Measurements from ENCODE around the gene C16orf82. TPM values are rescaled to one million over a fixed set of nuclear protein-coding genes. Genes with fewer than 3 reads are reported as not detected.

C16orf82 gene
- total and polyA plus RNA-seq, 9 of the 15 experiments (the other 6 are each of a cell fraction or from before 2014, with no cell fraction given): not detected

DNA sequence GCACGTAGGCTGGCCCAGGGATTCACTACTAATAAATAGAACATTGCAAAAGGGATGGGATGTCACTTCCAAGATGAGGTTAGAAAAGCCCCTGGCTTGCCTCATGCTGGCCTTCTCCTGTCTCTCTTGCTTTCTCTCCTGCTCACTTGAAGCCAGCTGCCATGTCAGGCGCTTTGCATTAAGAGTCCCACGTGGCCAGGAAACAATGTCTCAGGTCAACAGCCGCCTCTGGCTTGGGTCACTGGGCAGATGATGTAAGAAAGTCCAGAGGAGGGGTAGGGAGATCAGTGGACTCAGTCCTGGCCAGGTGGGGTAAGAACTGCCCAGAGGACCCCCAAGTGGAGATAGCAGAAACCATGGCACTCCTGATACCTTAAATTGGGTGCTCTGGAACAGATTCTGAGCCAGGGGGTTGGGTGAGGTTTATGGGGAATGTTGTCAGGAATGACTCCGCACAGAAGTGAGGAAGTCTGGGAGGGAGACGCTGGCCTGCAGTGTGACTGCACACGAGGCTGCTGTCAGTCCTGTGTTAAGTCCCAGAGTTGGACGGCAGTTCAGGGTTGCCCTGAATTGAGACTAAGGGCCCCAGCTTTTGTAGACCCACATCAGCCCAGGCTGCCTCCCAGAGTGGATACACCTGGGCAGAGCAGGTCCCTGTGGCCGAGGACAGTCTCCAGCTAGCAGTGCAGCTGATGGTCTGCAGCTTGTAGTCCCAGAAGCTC lies 17.7 kb downstream of the C16orf82 start (continued):
- TF ChIP-seq, protein P1, sequence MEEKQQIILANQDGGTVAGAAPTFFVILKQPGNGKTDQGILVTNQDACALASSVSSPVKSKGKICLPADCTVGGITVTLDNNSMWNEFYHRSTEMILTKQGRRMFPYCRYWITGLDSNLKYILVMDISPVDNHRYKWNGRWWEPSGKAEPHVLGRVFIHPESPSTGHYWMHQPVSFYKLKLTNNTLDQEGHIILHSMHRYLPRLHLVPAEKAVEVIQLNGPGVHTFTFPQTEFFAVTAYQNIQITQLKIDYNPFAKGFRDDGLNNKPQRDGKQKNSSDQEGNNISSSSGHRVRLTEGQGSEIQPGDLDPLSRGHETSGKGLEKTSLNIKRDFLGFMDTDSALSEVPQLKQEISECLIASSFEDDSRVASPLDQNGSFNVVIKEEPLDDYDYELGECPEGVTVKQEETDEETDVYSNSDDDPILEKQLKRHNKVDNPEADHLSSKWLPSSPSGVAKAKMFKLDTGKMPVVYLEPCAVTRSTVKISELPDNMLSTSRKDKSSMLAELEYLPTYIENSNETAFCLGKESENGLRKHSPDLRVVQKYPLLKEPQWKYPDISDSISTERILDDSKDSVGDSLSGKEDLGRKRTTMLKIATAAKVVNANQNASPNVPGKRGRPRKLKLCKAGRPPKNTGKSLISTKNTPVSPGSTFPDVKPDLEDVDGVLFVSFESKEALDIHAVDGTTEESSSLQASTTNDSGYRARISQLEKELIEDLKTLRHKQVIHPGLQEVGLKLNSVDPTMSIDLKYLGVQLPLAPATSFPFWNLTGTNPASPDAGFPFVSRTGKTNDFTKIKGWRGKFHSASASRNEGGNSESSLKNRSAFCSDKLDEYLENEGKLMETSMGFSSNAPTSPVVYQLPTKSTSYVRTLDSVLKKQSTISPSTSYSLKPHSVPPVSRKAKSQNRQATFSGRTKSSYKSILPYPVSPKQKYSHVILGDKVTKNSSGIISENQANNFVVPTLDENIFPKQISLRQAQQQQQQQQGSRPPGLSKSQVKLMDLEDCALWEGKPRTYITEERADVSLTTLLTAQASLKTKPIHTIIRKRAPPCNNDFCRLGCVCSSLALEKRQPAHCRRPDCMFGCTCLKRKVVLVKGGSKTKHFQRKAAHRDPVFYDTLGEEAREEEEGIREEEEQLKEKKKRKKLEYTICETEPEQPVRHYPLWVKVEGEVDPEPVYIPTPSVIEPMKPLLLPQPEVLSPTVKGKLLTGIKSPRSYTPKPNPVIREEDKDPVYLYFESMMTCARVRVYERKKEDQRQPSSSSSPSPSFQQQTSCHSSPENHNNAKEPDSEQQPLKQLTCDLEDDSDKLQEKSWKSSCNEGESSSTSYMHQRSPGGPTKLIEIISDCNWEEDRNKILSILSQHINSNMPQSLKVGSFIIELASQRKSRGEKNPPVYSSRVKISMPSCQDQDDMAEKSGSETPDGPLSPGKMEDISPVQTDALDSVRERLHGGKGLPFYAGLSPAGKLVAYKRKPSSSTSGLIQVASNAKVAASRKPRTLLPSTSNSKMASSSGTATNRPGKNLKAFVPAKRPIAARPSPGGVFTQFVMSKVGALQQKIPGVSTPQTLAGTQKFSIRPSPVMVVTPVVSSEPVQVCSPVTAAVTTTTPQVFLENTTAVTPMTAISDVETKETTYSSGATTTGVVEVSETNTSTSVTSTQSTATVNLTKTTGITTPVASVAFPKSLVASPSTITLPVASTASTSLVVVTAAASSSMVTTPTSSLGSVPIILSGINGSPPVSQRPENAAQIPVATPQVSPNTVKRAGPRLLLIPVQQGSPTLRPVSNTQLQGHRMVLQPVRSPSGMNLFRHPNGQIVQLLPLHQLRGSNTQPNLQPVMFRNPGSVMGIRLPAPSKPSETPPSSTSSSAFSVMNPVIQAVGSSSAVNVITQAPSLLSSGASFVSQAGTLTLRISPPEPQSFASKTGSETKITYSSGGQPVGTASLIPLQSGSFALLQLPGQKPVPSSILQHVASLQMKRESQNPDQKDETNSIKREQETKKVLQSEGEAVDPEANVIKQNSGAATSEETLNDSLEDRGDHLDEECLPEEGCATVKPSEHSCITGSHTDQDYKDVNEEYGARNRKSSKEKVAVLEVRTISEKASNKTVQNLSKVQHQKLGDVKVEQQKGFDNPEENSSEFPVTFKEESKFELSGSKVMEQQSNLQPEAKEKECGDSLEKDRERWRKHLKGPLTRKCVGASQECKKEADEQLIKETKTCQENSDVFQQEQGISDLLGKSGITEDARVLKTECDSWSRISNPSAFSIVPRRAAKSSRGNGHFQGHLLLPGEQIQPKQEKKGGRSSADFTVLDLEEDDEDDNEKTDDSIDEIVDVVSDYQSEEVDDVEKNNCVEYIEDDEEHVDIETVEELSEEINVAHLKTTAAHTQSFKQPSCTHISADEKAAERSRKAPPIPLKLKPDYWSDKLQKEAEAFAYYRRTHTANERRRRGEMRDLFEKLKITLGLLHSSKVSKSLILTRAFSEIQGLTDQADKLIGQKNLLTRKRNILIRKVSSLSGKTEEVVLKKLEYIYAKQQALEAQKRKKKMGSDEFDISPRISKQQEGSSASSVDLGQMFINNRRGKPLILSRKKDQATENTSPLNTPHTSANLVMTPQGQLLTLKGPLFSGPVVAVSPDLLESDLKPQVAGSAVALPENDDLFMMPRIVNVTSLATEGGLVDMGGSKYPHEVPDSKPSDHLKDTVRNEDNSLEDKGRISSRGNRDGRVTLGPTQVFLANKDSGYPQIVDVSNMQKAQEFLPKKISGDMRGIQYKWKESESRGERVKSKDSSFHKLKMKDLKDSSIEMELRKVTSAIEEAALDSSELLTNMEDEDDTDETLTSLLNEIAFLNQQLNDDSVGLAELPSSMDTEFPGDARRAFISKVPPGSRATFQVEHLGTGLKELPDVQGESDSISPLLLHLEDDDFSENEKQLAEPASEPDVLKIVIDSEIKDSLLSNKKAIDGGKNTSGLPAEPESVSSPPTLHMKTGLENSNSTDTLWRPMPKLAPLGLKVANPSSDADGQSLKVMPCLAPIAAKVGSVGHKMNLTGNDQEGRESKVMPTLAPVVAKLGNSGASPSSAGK (IDR thresholded peaks at IDR 0.05): peak; percentile 50
- TF ChIP-seq NR2C2 (CRISPR knock-in tag; IDR thresholded peaks at IDR 0.05): no peak
- TF ChIP-seq NR2C2 (tag; IDR thresholded peaks at IDR 0.05): peak; percentile 48
- no peak for TF ChIP-seq NFE2L1 (tag; IDR thresholded peaks at IDR 0.05; ENCODE audit: borderline replicate concordance, low read depth)
- 0 out of 2 replicates have a peak, but pooled peaks have one; percentile 21 for TF ChIP-seq MYC (IDR thresholded peaks at IDR 0.05; ENCODE audit: low read depth, low read length)
- TF ChIP-seq MYC (CRISPR knock-in tag; IDR thresholded peaks at IDR 0.05; ENCODE audit: borderline replicate concordance, low read depth): no peak
- TF ChIP-seq, protein P2, sequence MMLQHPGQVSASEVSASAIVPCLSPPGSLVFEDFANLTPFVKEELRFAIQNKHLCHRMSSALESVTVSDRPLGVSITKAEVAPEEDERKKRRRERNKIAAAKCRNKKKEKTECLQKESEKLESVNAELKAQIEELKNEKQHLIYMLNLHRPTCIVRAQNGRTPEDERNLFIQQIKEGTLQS (IDR thresholded peaks at IDR 0.05): peak; percentile 16; the same call in 1 of the 2 replicates
- TF ChIP-seq, protein P2 (CRISPR knock-in tag; conservative IDR thresholded peaks at IDR 0.05): no peak
- TF ChIP-seq, protein P3, sequence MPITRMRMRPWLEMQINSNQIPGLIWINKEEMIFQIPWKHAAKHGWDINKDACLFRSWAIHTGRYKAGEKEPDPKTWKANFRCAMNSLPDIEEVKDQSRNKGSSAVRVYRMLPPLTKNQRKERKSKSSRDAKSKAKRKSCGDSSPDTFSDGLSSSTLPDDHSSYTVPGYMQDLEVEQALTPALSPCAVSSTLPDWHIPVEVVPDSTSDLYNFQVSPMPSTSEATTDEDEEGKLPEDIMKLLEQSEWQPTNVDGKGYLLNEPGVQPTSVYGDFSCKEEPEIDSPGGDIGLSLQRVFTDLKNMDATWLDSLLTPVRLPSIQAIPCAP (CRISPR knock-in tag; IDR thresholded peaks at IDR 0.05; ENCODE audit: borderline replicate concordance): no peak
- peak; percentile 61 for TF ChIP-seq L3MBTL2 (IDR thresholded peaks at IDR 0.05)
- no peak for TF ChIP-seq NR2C1 (IDR thresholded peaks at IDR 0.05)
- 0 out of 2 replicates have a peak, but pooled peaks have one; percentile 47 for TF ChIP-seq NR2C1 (tag; IDR thresholded peaks at IDR 0.05)
- no peak for TF ChIP-seq SRSF3 (IDR thresholded peaks at IDR 0.05; ENCODE audit: insufficient read depth, low read length)
- TF ChIP-seq RAD51 (IDR thresholded peaks at IDR 0.05; ENCODE audit: borderline replicate concordance, low read depth): 0 out of 2 replicates have a peak, but pooled peaks have one; percentile 28
